ENCODE results near the gene ADIPOR2.

DNA sequence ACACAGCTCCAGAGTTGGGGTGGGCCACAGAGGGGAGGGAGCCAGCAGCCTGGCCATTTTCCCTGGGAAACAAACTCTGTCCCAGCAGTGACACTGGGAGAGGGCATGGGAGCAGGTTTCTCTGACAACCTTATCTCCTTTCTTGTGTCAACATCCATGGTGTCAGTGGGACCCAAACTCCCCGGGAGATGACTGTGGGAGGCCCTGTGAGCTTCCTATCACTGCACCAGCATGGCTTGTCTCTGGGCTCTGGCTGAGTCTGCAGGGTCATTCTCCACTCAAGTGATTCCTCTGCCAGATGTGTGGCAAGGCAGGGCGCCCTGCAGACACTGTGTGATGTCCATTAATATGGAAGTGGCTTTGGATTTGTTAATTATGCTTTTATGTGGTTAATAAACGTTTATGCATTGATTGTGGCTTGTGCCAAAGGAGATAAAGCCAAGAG is 139.6 kb downstream of the ADIPOR2 start:
- TF ChIP-seq EZH2 (IDR thresholded peaks at IDR 0.05; ENCODE audit: borderline replicate concordance, control insufficient read depth, low read depth, low read length) (no peak), ATF7 (IDR thresholded peaks at IDR 0.05; ENCODE audit: low read depth) (no peak), POLR2A (IDR thresholded peaks at IDR 0.05; ENCODE audit: low read depth, low read length) (no peak), SPI1 (IDR thresholded peaks at IDR 0.05; ENCODE audit: borderline replicate concordance, insufficient read depth, low read depth, low read length) (no peak), ZBED1 (IDR thresholded peaks at IDR 0.05; ENCODE audit: borderline replicate concordance) (no peak), CHD2 (IDR thresholded peaks at IDR 0.05; ENCODE audit: borderline replicate concordance, low read depth, low read length) (no peak), KDM1A (IDR thresholded peaks at IDR 0.05; ENCODE audit: borderline replicate concordance) (no peak), TAF1 (IDR thresholded peaks at IDR 0.05; ENCODE audit: borderline replicate concordance, low read depth, low read length) (no peak), ZZZ3 (IDR thresholded peaks at IDR 0.05; ENCODE audit: control insufficient read depth, insufficient read length, low read depth) (no peak), SMC3 (IDR thresholded peaks at IDR 0.05; ENCODE audit: borderline replicate concordance, low read length) (no peak), BMI1 (IDR thresholded peaks at IDR 0.05; ENCODE audit: borderline replicate concordance) (no peak), CBFB (IDR thresholded peaks at IDR 0.05; ENCODE audit: low read depth) (no peak)
- TF ChIP-seq, protein P1, sequence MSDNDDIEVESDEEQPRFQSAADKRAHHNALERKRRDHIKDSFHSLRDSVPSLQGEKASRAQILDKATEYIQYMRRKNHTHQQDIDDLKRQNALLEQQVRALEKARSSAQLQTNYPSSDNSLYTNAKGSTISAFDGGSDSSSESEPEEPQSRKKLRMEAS (IDR thresholded peaks at IDR 0.05; ENCODE audit: low read depth, low read length), result no peak
- TF ChIP-seq, protein P2, sequence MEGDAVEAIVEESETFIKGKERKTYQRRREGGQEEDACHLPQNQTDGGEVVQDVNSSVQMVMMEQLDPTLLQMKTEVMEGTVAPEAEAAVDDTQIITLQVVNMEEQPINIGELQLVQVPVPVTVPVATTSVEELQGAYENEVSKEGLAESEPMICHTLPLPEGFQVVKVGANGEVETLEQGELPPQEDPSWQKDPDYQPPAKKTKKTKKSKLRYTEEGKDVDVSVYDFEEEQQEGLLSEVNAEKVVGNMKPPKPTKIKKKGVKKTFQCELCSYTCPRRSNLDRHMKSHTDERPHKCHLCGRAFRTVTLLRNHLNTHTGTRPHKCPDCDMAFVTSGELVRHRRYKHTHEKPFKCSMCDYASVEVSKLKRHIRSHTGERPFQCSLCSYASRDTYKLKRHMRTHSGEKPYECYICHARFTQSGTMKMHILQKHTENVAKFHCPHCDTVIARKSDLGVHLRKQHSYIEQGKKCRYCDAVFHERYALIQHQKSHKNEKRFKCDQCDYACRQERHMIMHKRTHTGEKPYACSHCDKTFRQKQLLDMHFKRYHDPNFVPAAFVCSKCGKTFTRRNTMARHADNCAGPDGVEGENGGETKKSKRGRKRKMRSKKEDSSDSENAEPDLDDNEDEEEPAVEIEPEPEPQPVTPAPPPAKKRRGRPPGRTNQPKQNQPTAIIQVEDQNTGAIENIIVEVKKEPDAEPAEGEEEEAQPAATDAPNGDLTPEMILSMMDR (IDR thresholded peaks at IDR 0.05 in 2 of 3, conservative IDR thresholded peaks at IDR 0.05 in 1 of 3; ENCODE audit: control insufficient read depth in 2 of 3, extremely low read depth in 1 of 3, insufficient read depth in 1 of 3, low read depth in 3 of 3, low read length in 3 of 3), result no peak

Data from GM12878 (cell line).